ENCODE results near the gene DENND4B. TPM values are rescaled to one million over a fixed set of nuclear protein-coding genes. Genes with fewer than 3 reads are reported as not detected.

Gene DENND4B
- total and polyA plus RNA-seq, 2 experiments from 2014 or later, result 3.9 to 6.1 TPM

GRCh38 chr1:153954826-153955225 lies 8.3 kb upstream of the DENND4B start:
- Histone ChIP-seq H3F3A (ENCODE audit: insufficient read depth) (no peaks in the 10 kb centered on the region; the same call in 1 of the 2 replicates), H3K27me3 (replicated peaks; ENCODE audit: insufficient read depth) (no peaks in the 10 kb centered on the region), H3K36me3 (ENCODE audit: low read depth) (peaks cover 17% of the 10 kb centered on the region; the same call in 1 of the 2 replicates), H3K4me2 (ENCODE audit: unreplicated experiment) (no peak overlapping the region), H3K4me1 (ENCODE audit: insufficient read depth) (peaks cover 8% of the 10 kb centered on the region), H2AFZ (no peak overlapping the region), H4K20me1 (ENCODE audit: insufficient read depth) (no peaks in the 10 kb centered on the region), H3K79me2 (ENCODE audit: insufficient read depth) (peaks cover 70% of the 10 kb centered on the region), H3K9me3 (ENCODE audit: low read depth) (no peaks in the 10 kb centered on the region), H3K4me3 (no peak overlapping the region), H3K9me2 (ENCODE audit: insufficient read depth) (no peaks in the 10 kb centered on the region), H3K9ac (no peak overlapping the region), H3K27ac (no peak overlapping the region)
- in situ Hi-C loops (cut with MboI), result no loop called here
- 95 to 97% methylated on average over 10 of the region's 10 CpGs for WGBS, 2 experiments (ENCODE audit: low coverage in 1 of 2, low lambda C conversion rate in 2 of 2, missing lambda C conversion rate in 2 of 2)
- no peak for DNase-seq
- no peak for TF ChIP-seq EZH2 (IDR thresholded peaks at IDR 0.05; ENCODE audit: insufficient read depth, poor library complexity, severe bottlenecking)
- no peak for TF ChIP-seq EZH2phosphoT487 (IDR thresholded peaks at IDR 0.05; ENCODE audit: insufficient read depth, low read depth)

GRCh38 chr1:153953859-153954365 lies 7.4 kb upstream of the DENND4B start:
- Histone ChIP-seq H3K9ac (no peak overlapping the region), H3K4me2 (ENCODE audit: unreplicated experiment) (no peak overlapping the region), H3K4me1 (ENCODE audit: insufficient read depth) (peaks cover 8% of the 10 kb centered on the region), H3F3A (ENCODE audit: insufficient read depth) (no peaks in the 10 kb centered on the region; the same call in 1 of the 2 replicates), H3K9me3 (ENCODE audit: low read depth) (no peaks in the 10 kb centered on the region), H3K36me3 (ENCODE audit: low read depth) (peaks cover 18% of the 10 kb centered on the region; the same call in 1 of the 2 replicates), H3K4me3 (no peak overlapping the region), H3K9me2 (ENCODE audit: insufficient read depth) (no peaks in the 10 kb centered on the region), H3K27me3 (replicated peaks; ENCODE audit: insufficient read depth) (no peaks in the 10 kb centered on the region), H3K79me2 (ENCODE audit: insufficient read depth) (peaks cover 72% of the 10 kb centered on the region), H2AFZ (no peak overlapping the region), H3K27ac (no peak overlapping the region), H4K20me1 (ENCODE audit: insufficient read depth) (no peaks in the 10 kb centered on the region)
- WGBS, 2 experiments (ENCODE audit: low coverage in 1 of 2, low lambda C conversion rate in 2 of 2, missing lambda C conversion rate in 2 of 2), result 82 to 85% methylated on average over 4 of the region's 4 CpGs
- TF ChIP-seq EZH2phosphoT487 (IDR thresholded peaks at IDR 0.05; ENCODE audit: insufficient read depth, low read depth) (no peak), EZH2 (IDR thresholded peaks at IDR 0.05; ENCODE audit: insufficient read depth, poor library complexity, severe bottlenecking) (no peak)
- DNase-seq, result no peak
- in situ Hi-C loops (cut with MboI), result no loop called here

GRCh38 chr1:153951801-153952200 lies 5.3 kb upstream of the DENND4B start:
- H3F3A ChIP-seq (ENCODE audit: insufficient read depth), result peaks cover 6% of the 10 kb centered on the region; the same call in 1 of the 2 replicates
- DNase-seq, result no peak
- H4K20me1 ChIP-seq (ENCODE audit: insufficient read depth), result no peaks in the 10 kb centered on the region

GRCh38 chr1:153951183-153951582 lies 4.7 kb upstream of the DENND4B start:
- Histone ChIP-seq H3F3A (ENCODE audit: insufficient read depth) (peaks cover 6% of the 10 kb centered on the region; the same call in 1 of the 2 replicates), H3K27me3 (replicated peaks; ENCODE audit: insufficient read depth) (no peaks in the 10 kb centered on the region), H4K20me1 (ENCODE audit: insufficient read depth) (no peaks in the 10 kb centered on the region), H3K4me1 (ENCODE audit: insufficient read depth) (no peaks in the 10 kb centered on the region), H3K4me3 (no peak overlapping the region), H3K36me3 (ENCODE audit: low read depth) (peaks cover 18% of the 10 kb centered on the region; the same call in 1 of the 2 replicates), H3K9me3 (ENCODE audit: low read depth) (no peaks in the 10 kb centered on the region), H2AFZ (no peak overlapping the region), H3K9ac (no peak overlapping the region), H3K9me2 (ENCODE audit: insufficient read depth) (no peaks in the 10 kb centered on the region), H3K27ac (no peak overlapping the region), H3K4me2 (ENCODE audit: unreplicated experiment) (no peak overlapping the region), H3K79me2 (ENCODE audit: insufficient read depth) (peaks cover 51% of the 10 kb centered on the region)
- WGBS, 2 experiments (ENCODE audit: low coverage in 1 of 2, low lambda C conversion rate in 2 of 2, missing lambda C conversion rate in 2 of 2), result 90 to 94% methylated on average over 4 to 11 of the region's 11 CpGs
- DNase-seq, result no peak
- TF ChIP-seq EZH2 (IDR thresholded peaks at IDR 0.05; ENCODE audit: insufficient read depth, poor library complexity, severe bottlenecking) (no peak), EZH2phosphoT487 (IDR thresholded peaks at IDR 0.05; ENCODE audit: insufficient read depth, low read depth) (no peak)
- in situ Hi-C loops (cut with MboI), result no loop called here

More at GRCh38 chr1:153951801-153952200, 5.3 kb upstream of the DENND4B start:
- Histone ChIP-seq H3K9me3 (ENCODE audit: low read depth) (no peaks in the 10 kb centered on the region), H3K27me3 (replicated peaks; ENCODE audit: insufficient read depth) (no peaks in the 10 kb centered on the region), H3K36me3 (ENCODE audit: low read depth) (peaks cover 18% of the 10 kb centered on the region; the same call in 1 of the 2 replicates), H3K9me2 (ENCODE audit: insufficient read depth) (no peaks in the 10 kb centered on the region), H2AFZ (no peak overlapping the region), H3K27ac (no peak overlapping the region), H3K4me3 (no peak overlapping the region), H3K4me2 (ENCODE audit: unreplicated experiment) (no peak overlapping the region), H3K4me1 (ENCODE audit: insufficient read depth) (peaks cover 5% of the 10 kb centered on the region), H3K79me2 (ENCODE audit: insufficient read depth) (peaks cover 57% of the 10 kb centered on the region), H3K9ac (no peak overlapping the region)
- WGBS, 2 experiments (ENCODE audit: low coverage in 1 of 2, low lambda C conversion rate in 2 of 2, missing lambda C conversion rate in 2 of 2), result 100% methylated on average over 2 of the region's 2 CpGs
- no peak for TF ChIP-seq EZH2 (IDR thresholded peaks at IDR 0.05; ENCODE audit: insufficient read depth, poor library complexity, severe bottlenecking)
- no peak for TF ChIP-seq EZH2phosphoT487 (IDR thresholded peaks at IDR 0.05; ENCODE audit: insufficient read depth, low read depth)
- in situ Hi-C loops (cut with MboI), result no loop called here
